ENCODE results near the gene NPEPPS.

The NPEPPS gene

GRCh38 chr17:47651704-47652103 lies 120.8 kb downstream of the NPEPPS start:
- DNase-seq = no peak
- peaks cover 12% of the 10 kb centered on the region for H3K27me3 Mint-ChIP-seq
- peak overlapping the region; percentile 75 for H3K27ac Mint-ChIP-seq
- peaks cover 58% of the 10 kb centered on the region for H3K36me3 Mint-ChIP-seq
- CTCF ChIA-PET = interaction anchor here (1.0 to 1.9 kb wide), 3 partner anchors 12 to 16 kb away, joined by 3 to 5 read pairs (median 4); no protein-coding TSS in a partner anchor
- H3K4me3 Mint-ChIP-seq = peak overlapping the region; percentile 97
- peaks cover 71% of the 10 kb centered on the region for H3K4me1 Mint-ChIP-seq
- H3K9me3 Mint-ChIP-seq = no peaks in the 10 kb centered on the region

- Mint-ChIP-seq H3K27ac (no peak overlapping the region), H3K27me3 (peaks cover 12% of the 10 kb centered on the region), H3K36me3 (peaks cover 62% of the 10 kb centered on the region), H3K4me3 (peak overlapping the region; percentile 24), H3K9me3 (no peaks in the 10 kb centered on the region), H3K4me1 (peaks cover 72% of the 10 kb centered on the region)
- CTCF ChIA-PET = interaction anchor here (1.0 to 1.9 kb wide), 2 partner anchors 13 to 15 kb away, joined by 3 to 5 read pairs; no protein-coding TSS in a partner anchor
- no peak for DNase-seq
Observed at GRCh38 chr17:47652570-47652969, 121.7 kb downstream of the NPEPPS start.

GRCh38 chr17:47653442-47653841 lies 122.5 kb downstream of the NPEPPS start:
- Mint-ChIP-seq H3K9me3 (no peaks in the 10 kb centered on the region), H3K27me3 (peaks cover 12% of the 10 kb centered on the region), H3K4me3 (peak overlapping the region; percentile 18), H3K27ac (no peak overlapping the region), H3K36me3 (peaks cover 67% of the 10 kb centered on the region), H3K4me1 (peaks cover 72% of the 10 kb centered on the region)
- CTCF ChIA-PET = interaction anchor here (1.0 kb wide), 1 partner anchor 46 kb away, joined by 3 read pairs; no protein-coding TSS in a partner anchor
- DNase-seq = no peak

- Mint-ChIP-seq H3K4me1 (peaks cover 77% of the 10 kb centered on the region), H3K27me3 (peaks cover 4% of the 10 kb centered on the region), H3K27ac (peak overlapping the region; percentile 75), H3K36me3 (peaks cover 72% of the 10 kb centered on the region), H3K9me3 (no peaks in the 10 kb centered on the region), H3K4me3 (no peak overlapping the region)
- DNase-seq = no peak
- CTCF ChIA-PET = interaction anchor here (1.3 kb wide), 2 partner anchors 9 to 36 kb away, joined by 3 to 4 read pairs; no protein-coding TSS in a partner anchor
Observed at GRCh38 chr17:47654991-47655390, 124.1 kb downstream of the NPEPPS start.

- Mint-ChIP-seq H3K27me3 (no peaks in the 10 kb centered on the region), H3K4me3 (peak overlapping the region; percentile 60), H3K27ac (peak overlapping the region; percentile 90), H3K4me1 (peaks cover 67% of the 10 kb centered on the region), H3K36me3 (peaks cover 62% of the 10 kb centered on the region), H3K9me3 (no peaks in the 10 kb centered on the region)
- DNase-seq = peak; percentile 29
- CTCF ChIA-PET = no interaction called here
Observed at GRCh38 chr17:47660064-47660492, 129.2 kb downstream of the NPEPPS start.

- H3K27ac Mint-ChIP-seq = peak overlapping the region; percentile 50
- H3K9me3 Mint-ChIP-seq = no peaks in the 10 kb centered on the region
- H3K36me3 Mint-ChIP-seq = peaks cover 56% of the 10 kb centered on the region
- peaks cover 44% of the 10 kb centered on the region for H3K4me1 Mint-ChIP-seq
- CTCF ChIA-PET = interaction anchor here (1.0 to 4.7 kb wide), 16 partner anchors 8 to 138 kb away, joined by 3 to 73 read pairs (median 5); partner anchors contain the start of gene KPNB1
- DNase-seq = peak; percentile 74
- no peak overlapping the region for H3K4me3 Mint-ChIP-seq
- H3K27me3 Mint-ChIP-seq = no peaks in the 10 kb centered on the region
Observed at GRCh38 chr17:47663912-47664623, 133.2 kb downstream of the NPEPPS start.

- CTCF ChIA-PET = interaction anchor here (1.3 to 4.7 kb wide), 11 partner anchors 8 to 125 kb away, joined by 4 to 73 read pairs (median 5); partner anchors contain the start of gene KPNB1
- Mint-ChIP-seq H3K4me3 (no peak overlapping the region), H3K4me1 (peaks cover 47% of the 10 kb centered on the region), H3K9me3 (no peaks in the 10 kb centered on the region), H3K27me3 (no peaks in the 10 kb centered on the region), H3K27ac (peak overlapping the region; percentile 50), H3K36me3 (peaks cover 60% of the 10 kb centered on the region)
- no peak for DNase-seq
Observed at GRCh38 chr17:47664624-47664941, 133.7 kb downstream of the NPEPPS start.

GRCh38 chr17:47665655-47666054 lies 134.7 kb downstream of the NPEPPS start:
- Mint-ChIP-seq H3K27me3 (no peaks in the 10 kb centered on the region), H3K4me3 (no peak overlapping the region), H3K36me3 (peaks cover 67% of the 10 kb centered on the region), H3K4me1 (peaks cover 49% of the 10 kb centered on the region), H3K9me3 (no peaks in the 10 kb centered on the region), H3K27ac (no peak overlapping the region)
- DNase-seq = no peak
- CTCF ChIA-PET = interaction anchor here (1.1 to 4.7 kb wide), 6 partner anchors 11 to 124 kb away, joined by 3 to 73 read pairs (median 6); partner anchors contain the start of gene KPNB1

- no peak for DNase-seq
- no peak overlapping the region for H3K4me3 Mint-ChIP-seq
- CTCF ChIA-PET = interaction anchor here (1.3 kb wide), 1 partner anchor 18 kb away, joined by 3 read pairs; no protein-coding TSS in a partner anchor
- no peak overlapping the region for H3K27ac Mint-ChIP-seq
- H3K27me3 Mint-ChIP-seq = no peaks in the 10 kb centered on the region
- peaks cover 37% of the 10 kb centered on the region for H3K4me1 Mint-ChIP-seq
- peaks cover 74% of the 10 kb centered on the region for H3K36me3 Mint-ChIP-seq
- no peaks in the 10 kb centered on the region for H3K9me3 Mint-ChIP-seq
Observed at GRCh38 chr17:47669081-47669480, 138.2 kb downstream of the NPEPPS start.

- CTCF ChIA-PET = no interaction called here
- H3K27ac Mint-ChIP-seq = peak overlapping the region; percentile 72
- DNase-seq = no peak
- no peak overlapping the region for H3K4me3 Mint-ChIP-seq
- H3K36me3 Mint-ChIP-seq = peaks cover 78% of the 10 kb centered on the region
- H3K4me1 Mint-ChIP-seq = peaks cover 39% of the 10 kb centered on the region
- no peaks in the 10 kb centered on the region for H3K9me3 Mint-ChIP-seq
- no peaks in the 10 kb centered on the region for H3K27me3 Mint-ChIP-seq
Observed at GRCh38 chr17:47670064-47670463, 139.2 kb downstream of the NPEPPS start.
